DOHH2 (cell line): ENCODE measurements around the gene THEM4.

ENCODE experiments used
- EZH2phosphoT487 ChIP-seq: fragments of 200-600 bp; sonication (generic); IDR thresholded peaks from 2 replicates; pipeline ENCODE4 v1.6.1; 2017; ENCODE audit warnings: borderline replicate concordance, mild to moderate bottlenecking, antibody characterized with exemption, low read length, moderate library complexity, mixed read lengths
- TF ChIP-seq, protein P1 (sequence below): fragments of 200-600 bp; sonication (generic); IDR thresholded peaks from one replicate; pipeline ENCODE4 v1.5.1; 2014; ENCODE audit warnings: antibody characterized with exemption, mild to moderate bottlenecking, low read depth, low read length; ENCODE audit not compliant: poor library complexity, severe bottlenecking

DNA sequence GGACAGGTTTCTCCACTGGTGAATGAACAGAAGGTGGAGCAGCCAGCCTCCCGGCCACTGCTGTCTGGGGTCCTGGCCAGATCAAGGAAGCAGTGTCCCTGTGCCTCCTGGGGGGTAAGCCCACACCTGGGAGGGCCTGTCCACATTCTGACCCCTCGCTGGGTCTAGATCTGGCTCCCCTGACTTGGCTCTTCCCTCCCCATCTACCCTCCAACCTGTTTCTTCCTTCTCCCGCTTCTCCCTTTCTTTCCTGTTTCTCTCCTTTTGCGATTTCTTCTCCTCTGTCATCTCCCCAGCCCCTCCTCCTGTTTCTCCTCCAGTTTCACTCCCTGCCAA is 78.1 kb downstream of the THEM4 start:
- TF ChIP-seq, protein P1, sequence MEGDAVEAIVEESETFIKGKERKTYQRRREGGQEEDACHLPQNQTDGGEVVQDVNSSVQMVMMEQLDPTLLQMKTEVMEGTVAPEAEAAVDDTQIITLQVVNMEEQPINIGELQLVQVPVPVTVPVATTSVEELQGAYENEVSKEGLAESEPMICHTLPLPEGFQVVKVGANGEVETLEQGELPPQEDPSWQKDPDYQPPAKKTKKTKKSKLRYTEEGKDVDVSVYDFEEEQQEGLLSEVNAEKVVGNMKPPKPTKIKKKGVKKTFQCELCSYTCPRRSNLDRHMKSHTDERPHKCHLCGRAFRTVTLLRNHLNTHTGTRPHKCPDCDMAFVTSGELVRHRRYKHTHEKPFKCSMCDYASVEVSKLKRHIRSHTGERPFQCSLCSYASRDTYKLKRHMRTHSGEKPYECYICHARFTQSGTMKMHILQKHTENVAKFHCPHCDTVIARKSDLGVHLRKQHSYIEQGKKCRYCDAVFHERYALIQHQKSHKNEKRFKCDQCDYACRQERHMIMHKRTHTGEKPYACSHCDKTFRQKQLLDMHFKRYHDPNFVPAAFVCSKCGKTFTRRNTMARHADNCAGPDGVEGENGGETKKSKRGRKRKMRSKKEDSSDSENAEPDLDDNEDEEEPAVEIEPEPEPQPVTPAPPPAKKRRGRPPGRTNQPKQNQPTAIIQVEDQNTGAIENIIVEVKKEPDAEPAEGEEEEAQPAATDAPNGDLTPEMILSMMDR = no peak
- TF ChIP-seq EZH2phosphoT487 = no peak
